ENCODE measurements around the gene KSR2. TPM values are rescaled to one million over a fixed set of nuclear protein-coding genes. Genes with fewer than 3 reads are reported as not detected.

Gene KSR2
- under 0.01 TPM in 1 of 2 replicates, not detected in the other for total RNA-seq

- Histone ChIP-seq H3K27me3 (ENCODE audit: control insufficient read depth, insufficient read depth, low read length) (peaks cover 13% of the 10 kb centered on the region), H3K36me3 (ENCODE audit: control insufficient read depth, insufficient read depth, low read length) (no peaks in the 10 kb centered on the region), H3K4me3 (ENCODE audit: low read depth, low read length) (peak within 1 kb of the TSS; percentile 35)
- no peak for FAIRE-seq
- DNase-seq (ENCODE audit: low read depth): peak; percentile 14
- no peak for TF ChIP-seq CTCF (IDR thresholded peaks at IDR 0.05; ENCODE audit: insufficient read depth, low read length, severe bottlenecking)
These were observed at the start of gene KSR2 for GRCh38 chr12:117968826-117969659. Gene KSR2, minus strand, starts transcription at chr12:117968990. Its CDS starts 735 bp downstream, at chr12:117968255.

- Histone ChIP-seq H3K27me3 (ENCODE audit: control insufficient read depth, insufficient read depth, low read length) (no peaks in the 10 kb centered on the region), H3K4me3 (ENCODE audit: low read depth, low read length) (no peak overlapping the region), H3K36me3 (ENCODE audit: control insufficient read depth, insufficient read depth, low read length) (peaks cover 2% of the 10 kb centered on the region)
- DNase-seq (ENCODE audit: low read depth) (peak; percentile 51), FAIRE-seq (no peak)
- TF ChIP-seq CTCF (IDR thresholded peaks at IDR 0.05; ENCODE audit: insufficient read depth, low read length, severe bottlenecking): no peak
These were observed 49.1 kb upstream of the KSR2 start for GRCh38 chr12:118017926-118018325.

GRCh38 chr12:118016424-118017264 is 47.9 kb upstream of the KSR2 start, which contains the start of gene RFC5:
Gene RFC5, plus strand, starts transcription at chr12:118016703. Its CDS starts 125 bp downstream, at chr12:118016828.
- H3K36me3 ChIP-seq (ENCODE audit: control insufficient read depth, insufficient read depth, low read length): peaks cover 1% of the 10 kb centered on the region
- peak within 1 kb of the TSS; percentile 80 for H3K4me3 ChIP-seq (ENCODE audit: low read depth, low read length)
- FAIRE-seq (no peak), DNase-seq (ENCODE audit: low read depth) (peak; percentile 86)
- no peaks in the 10 kb centered on the region for H3K27me3 ChIP-seq (ENCODE audit: control insufficient read depth, insufficient read depth, low read length)
- no peak for TF ChIP-seq CTCF (IDR thresholded peaks at IDR 0.05; ENCODE audit: insufficient read depth, low read length, severe bottlenecking)

- FAIRE-seq: no peak
- Histone ChIP-seq H3K4me3 (ENCODE audit: low read depth, low read length) (no peak overlapping the region), H3K36me3 (ENCODE audit: control insufficient read depth, insufficient read depth, low read length) (peaks cover 1% of the 10 kb centered on the region), H3K27me3 (ENCODE audit: control insufficient read depth, insufficient read depth, low read length) (no peaks in the 10 kb centered on the region)
- DNase-seq (ENCODE audit: low read depth): no peak
- TF ChIP-seq CTCF (IDR thresholded peaks at IDR 0.05; ENCODE audit: insufficient read depth, low read length, severe bottlenecking): no peak
These were observed 47.2 kb upstream of the KSR2 start for GRCh38 chr12:118015944-118016343.

GRCh38 chr12:118015306-118015705 is 46.5 kb upstream of the KSR2 start:
- H3K4me3 ChIP-seq (ENCODE audit: low read depth, low read length): no peak overlapping the region
- H3K36me3 ChIP-seq (ENCODE audit: control insufficient read depth, insufficient read depth, low read length): peaks cover 1% of the 10 kb centered on the region
- TF ChIP-seq CTCF (IDR thresholded peaks at IDR 0.05; ENCODE audit: insufficient read depth, low read length, severe bottlenecking): no peak
- H3K27me3 ChIP-seq (ENCODE audit: control insufficient read depth, insufficient read depth, low read length): no peaks in the 10 kb centered on the region
- FAIRE-seq: no peak
- DNase-seq (ENCODE audit: low read depth): no peak
